Prostate gland (tissue), 2 donors: ENCODE results near the gene SLC9A8. TPM values are rescaled to one million over a fixed set of nuclear protein-coding genes. Genes with fewer than 3 reads are reported as not detected.

Source experiments
- DNase-seq: peaks from one replicate; pipeline ENCODE4 v3.0.0-alpha.2; 2019; ENCODE audit warnings: low spot score
- H3K27ac ChIP-seq, 2 donors: fragments of 200-600 bp; sonication (generic); 2 replicates each; pipeline ENCODE4 v1.5.1; 2017 to 2019
- H3K27me3 ChIP-seq: fragments of 200-600 bp; sonication (generic); replicated peaks from 2 replicates; pipeline ENCODE4 v1.5.1; 2019; ENCODE audit not compliant: insufficient read depth
- H3K36me3 ChIP-seq, 2 donors: fragments of 200-600 bp; sonication (generic); 1 replicate in 1 of 2; 2 replicates in 1 of 2; pipeline versions ENCODE4 v1.5.1 to v1.8.1; 2017 to 2019
- H3K4me1 ChIP-seq: fragments of 200-600 bp; sonication (generic); replicated peaks from 2 replicates; pipeline ENCODE4 v1.5.1; 2019
- H3K4me3 ChIP-seq, 2 donors: fragments of 200-600 bp; sonication (generic); 2 replicates each; pipeline ENCODE4 v1.5.1; 2017 to 2019
- H3K9me3 ChIP-seq: fragments of 200-600 bp; sonication (generic); 2 replicates; pipeline ENCODE4 v1.5.1; 2017
- POLR2A ChIP-seq: fragments of 450-650 bp; IDR thresholded peaks from one replicate; pipeline ENCODE4 v1.6.1; 2016; ENCODE audit warnings: antibody characterized with exemption, mild to moderate bottlenecking
- POLR2AphosphoS5 ChIP-seq: sonication (generic); formaldehyde crosslinking; IDR thresholded peaks from one replicate; pipeline ENCODE4 v1.6.1; 2017; ENCODE audit warnings: antibody characterized with exemption
- WGBS: methylation state at CpG from one replicate; pipeline ENCODE4 v1.1.5; 2018; 5-methylcytosine and 5-hydroxymethylcytosine counted together
- intact Hi-C: fragments of 100-400 bp; cut with DNase I; formaldehyde crosslinking; loops from one replicate; pipeline ENCODE4 v1.14.2; 2022
- total RNA-seq, 2 donors: library from RNA; depleted of rRNA; stranded (reverse); fragments of >200 nt; gene quantifications; one replicate each; pipeline ENCODE4 v1.1.0, GENCODE V29; 2016
- TF ChIP-seq, protein P1 (sequence below), 4 experiments: fragments of 200-600 bp in 2 of 4; fragments of 450-650 bp in 2 of 4; sonication (generic) in 2 of 4; IDR thresholded peaks; 1 replicate in 3 of 4; 2 replicates in 1 of 4; pipeline ENCODE4 v1.5.1; 2016 to 2019; ENCODE audit warnings: antibody characterized with exemption in 4 of 4, mild to moderate bottlenecking in 2 of 4, moderate library complexity in 2 of 4

The SLC9A8 gene
- total RNA-seq, 2 donors from 2014 or later, result 13.5 to 26.4 TPM

DNA sequence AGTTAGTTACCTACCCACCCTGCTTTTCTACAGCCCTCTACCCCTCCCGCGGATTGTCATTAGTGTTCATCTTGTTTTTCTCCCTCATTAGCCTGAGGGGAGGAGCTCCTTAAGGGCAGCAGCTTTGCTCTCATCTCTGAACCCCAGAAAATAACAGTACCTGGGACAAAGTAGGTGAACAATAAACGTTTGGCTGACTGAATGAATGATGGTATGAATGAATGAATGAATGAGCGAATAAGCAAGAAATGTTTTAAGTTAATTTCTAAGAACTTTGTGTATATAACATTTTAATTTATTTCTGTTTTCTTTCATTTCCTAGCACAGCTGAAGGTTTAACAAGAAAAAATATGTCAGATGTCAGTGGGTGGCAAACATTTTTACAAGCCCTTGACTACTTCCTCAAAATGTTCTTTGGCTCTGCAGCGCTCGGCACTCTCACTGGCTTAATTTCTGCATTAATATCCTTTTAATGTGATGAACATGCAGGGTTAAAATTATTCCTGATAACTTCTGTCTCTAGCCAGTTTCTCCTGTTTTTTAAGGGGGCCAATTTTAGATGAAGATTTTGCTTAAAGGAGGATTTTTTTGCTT lies 50.1 kb downstream of the SLC9A8 start:
- H3K36me3 ChIP-seq, result peaks cover 0 to 3% of the 10 kb centered on the region in 2 donors
- WGBS, result 76% methylated on average over 6 of the region's 6 CpGs
- intact Hi-C loops, result no loop called here

DNA sequence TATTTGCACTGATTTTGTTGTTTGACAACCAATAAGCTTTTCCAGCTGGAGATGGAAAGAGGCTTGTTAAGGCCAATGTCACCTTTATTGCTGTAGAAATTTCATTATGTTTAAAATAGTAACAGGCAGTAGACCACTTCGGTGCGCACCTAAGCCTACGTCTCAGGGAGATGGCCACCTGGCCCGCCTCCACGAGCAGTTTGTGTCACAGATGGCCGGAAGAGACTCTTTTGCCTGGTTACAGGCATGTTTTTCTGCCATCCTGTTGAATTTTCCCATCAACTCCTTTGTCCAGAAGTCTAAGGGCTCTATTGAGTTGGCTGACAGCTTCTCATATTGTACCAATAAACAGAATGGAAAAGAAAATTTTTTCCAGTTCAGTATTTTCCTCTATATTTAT lies 51.0 kb downstream of the SLC9A8 start:
- H3K27ac ChIP-seq, result no peak overlapping the region
- peaks cover 0 to 3% of the 10 kb centered on the region in 2 donors for H3K36me3 ChIP-seq
- no peaks in the 10 kb centered on the region for H3K27me3 ChIP-seq
- TF ChIP-seq, protein P1, sequence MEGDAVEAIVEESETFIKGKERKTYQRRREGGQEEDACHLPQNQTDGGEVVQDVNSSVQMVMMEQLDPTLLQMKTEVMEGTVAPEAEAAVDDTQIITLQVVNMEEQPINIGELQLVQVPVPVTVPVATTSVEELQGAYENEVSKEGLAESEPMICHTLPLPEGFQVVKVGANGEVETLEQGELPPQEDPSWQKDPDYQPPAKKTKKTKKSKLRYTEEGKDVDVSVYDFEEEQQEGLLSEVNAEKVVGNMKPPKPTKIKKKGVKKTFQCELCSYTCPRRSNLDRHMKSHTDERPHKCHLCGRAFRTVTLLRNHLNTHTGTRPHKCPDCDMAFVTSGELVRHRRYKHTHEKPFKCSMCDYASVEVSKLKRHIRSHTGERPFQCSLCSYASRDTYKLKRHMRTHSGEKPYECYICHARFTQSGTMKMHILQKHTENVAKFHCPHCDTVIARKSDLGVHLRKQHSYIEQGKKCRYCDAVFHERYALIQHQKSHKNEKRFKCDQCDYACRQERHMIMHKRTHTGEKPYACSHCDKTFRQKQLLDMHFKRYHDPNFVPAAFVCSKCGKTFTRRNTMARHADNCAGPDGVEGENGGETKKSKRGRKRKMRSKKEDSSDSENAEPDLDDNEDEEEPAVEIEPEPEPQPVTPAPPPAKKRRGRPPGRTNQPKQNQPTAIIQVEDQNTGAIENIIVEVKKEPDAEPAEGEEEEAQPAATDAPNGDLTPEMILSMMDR (IDR thresholded peaks at IDR 0.05), result no peak
- TF ChIP-seq POLR2AphosphoS5 (no peak), POLR2A (no peak)
- H3K9me3 ChIP-seq, result no peaks in the 10 kb centered on the region
- WGBS, result 95% methylated on average over 6 of the region's 6 CpGs
- H3K4me3 ChIP-seq, result no peak overlapping the region
- no peak for DNase-seq
- peaks cover 5% of the 10 kb centered on the region for H3K4me1 ChIP-seq
- intact Hi-C loops, result no loop called here

More for the DNA sequence above, 50.1 kb downstream of the SLC9A8 start:
- Histone ChIP-seq H3K9me3 (no peaks in the 10 kb centered on the region), H3K27me3 (no peaks in the 10 kb centered on the region), H3K27ac (no peak overlapping the region), H3K4me3 (no peak overlapping the region), H3K4me1 (peaks cover 5% of the 10 kb centered on the region)
- no peak for DNase-seq
- no peak for TF ChIP-seq POLR2A
- TF ChIP-seq, protein P1 (IDR thresholded peaks at IDR 0.05), result no peak
- peak; percentile 47 for TF ChIP-seq POLR2AphosphoS5

DNA sequence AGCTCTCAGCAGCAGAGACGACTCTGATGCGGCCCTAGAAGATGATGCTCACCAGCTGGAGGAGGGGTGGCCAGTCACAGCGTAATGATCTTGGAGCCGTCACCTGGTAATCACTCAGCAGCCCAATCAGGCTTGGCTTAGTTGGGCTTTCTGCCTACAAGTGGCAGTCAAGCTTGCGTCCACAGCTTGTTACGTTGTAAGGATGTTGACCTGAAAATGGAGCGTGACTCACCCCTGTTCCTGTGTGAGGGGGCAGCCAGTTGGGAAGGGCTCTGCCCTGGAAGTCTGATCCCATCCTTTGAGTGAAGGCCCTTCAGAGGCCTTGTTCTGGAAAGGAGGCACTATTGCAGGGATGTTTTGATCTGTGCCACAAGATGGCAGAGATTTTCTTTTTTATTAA lies 52.9 kb downstream of the SLC9A8 start:
- DNase-seq, result no peak
- H3K27ac ChIP-seq, result no peak overlapping the region

DNA sequence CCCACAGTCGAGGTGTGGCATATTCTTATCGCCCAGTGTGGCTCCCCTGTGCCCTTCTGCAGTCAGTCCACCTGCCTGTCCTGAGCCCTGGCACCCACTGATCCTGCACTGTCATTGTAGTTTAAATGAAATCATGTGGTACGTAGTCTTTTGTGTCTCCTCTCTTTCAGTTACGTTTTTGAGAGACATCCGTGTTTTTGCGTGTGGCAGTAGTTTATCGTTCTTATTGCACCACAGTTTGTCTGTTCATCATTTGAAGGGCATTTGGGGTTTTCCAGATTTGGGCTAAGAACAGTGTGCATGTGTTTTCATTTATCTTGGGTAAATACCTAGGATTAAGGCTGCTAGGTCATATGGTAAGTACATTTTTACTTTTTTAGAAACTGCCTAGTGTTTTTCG lies 53.4 kb downstream of the SLC9A8 start:
- H3K27ac ChIP-seq, result no peak overlapping the region
- WGBS, result 88% methylated on average over 8 of the region's 8 CpGs
- no peaks in the 10 kb centered on the region for H3K36me3 ChIP-seq
- H3K27me3 ChIP-seq, result no peaks in the 10 kb centered on the region
- peaks cover 2% of the 10 kb centered on the region for H3K4me1 ChIP-seq
- DNase-seq, result no peak
- intact Hi-C loops, result no loop called here
- H3K9me3 ChIP-seq, result no peaks in the 10 kb centered on the region
- H3K4me3 ChIP-seq, result no peak overlapping the region
- TF ChIP-seq, protein P1 (IDR thresholded peaks at IDR 0.05), result no peak
- TF ChIP-seq POLR2AphosphoS5, result no peak
- TF ChIP-seq POLR2A, result no peak

More for the DNA sequence above, 52.9 kb downstream of the SLC9A8 start:
- Histone ChIP-seq H3K4me3 (no peak overlapping the region), H3K27me3 (no peaks in the 10 kb centered on the region), H3K9me3 (no peaks in the 10 kb centered on the region), H3K4me1 (peaks cover 5% of the 10 kb centered on the region), H3K36me3 (no peaks in the 10 kb centered on the region)
- TF ChIP-seq POLR2AphosphoS5 (no peak), POLR2A (no peak)
- TF ChIP-seq, protein P1 (IDR thresholded peaks at IDR 0.05), result no peak
- intact Hi-C loops, result no loop called here
- WGBS, result 88% methylated on average over 7 of the region's 7 CpGs
